Middle frontal gyrus (tissue), 1 donor: ENCODE results near the gene CPXM2.

ENCODE experiments used
- DNase-seq: peaks from one replicate; pipeline ENCODE4 v3.0.0-alpha.2; 2015; ENCODE audit warnings: low spot score; ENCODE audit errors: extremely low spot score

CPXM2 gene

DNA sequence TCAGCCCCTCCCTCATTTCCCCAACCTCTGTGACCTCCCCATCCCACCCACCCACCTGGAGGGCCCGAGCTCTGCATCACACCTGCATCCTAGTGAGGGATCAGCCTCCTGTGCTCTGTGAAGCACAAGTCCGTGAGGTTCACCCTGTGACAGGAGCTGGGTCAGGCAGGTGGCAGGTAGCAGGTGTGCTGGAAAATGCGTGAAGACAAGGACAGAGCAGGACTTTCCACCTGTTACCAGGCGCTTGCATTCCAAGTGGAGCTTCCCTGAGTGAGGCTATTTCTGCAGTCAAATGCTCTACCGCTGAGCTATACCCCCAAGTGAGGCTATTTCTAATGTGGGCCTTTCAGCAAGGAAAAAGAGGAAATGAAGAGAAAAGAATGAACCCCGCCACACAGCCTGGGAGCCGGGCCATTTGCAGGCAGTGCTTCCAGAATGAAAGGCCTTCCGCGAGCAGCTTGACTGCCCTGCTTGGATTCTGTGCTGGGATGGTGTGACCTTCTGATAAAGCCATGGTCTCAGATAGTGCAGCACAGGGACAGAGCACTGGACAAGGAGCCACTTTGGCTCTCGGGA lies 13.3 kb upstream of the CPXM2 start:
- no peak for DNase-seq

DNA sequence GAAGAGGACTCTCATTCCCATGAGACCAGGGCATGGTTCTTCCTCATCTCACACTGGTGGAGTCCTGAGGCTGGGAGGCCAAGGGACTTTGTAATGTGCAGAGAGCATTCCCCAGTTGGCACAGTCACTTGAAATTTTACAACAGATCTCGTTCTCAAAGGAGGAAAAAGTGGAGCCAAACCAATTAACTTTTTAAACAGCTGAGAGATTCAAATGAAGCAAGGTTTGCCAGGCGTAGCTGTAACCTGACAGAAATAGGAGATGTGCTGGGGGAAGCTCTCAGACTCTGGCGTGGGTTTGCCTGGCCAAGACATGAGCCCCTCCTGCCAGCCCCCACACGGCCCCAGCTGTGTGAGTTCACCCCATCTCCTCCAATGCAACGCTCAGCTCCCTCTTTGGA lies 12.0 kb upstream of the CPXM2 start:
- no peak for DNase-seq

DNA sequence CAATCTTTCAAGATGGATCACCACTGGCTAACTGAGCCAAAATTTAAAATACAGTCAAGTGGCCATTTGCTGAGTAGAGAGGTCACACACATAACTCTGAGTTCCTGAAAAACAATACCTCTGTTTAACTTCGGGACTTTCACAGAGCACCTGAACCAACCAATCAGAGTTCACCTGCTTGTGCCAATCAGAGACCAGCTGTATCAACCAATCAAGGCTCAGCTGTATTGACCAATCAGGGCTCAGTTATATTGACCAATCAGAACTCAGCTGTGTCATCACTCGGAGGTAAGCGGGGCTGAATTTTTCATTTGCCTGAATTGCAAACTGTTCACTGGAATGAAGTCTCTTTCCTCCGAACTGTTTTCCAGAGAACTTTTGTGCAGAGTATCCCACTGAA lies 10.0 kb upstream of the CPXM2 start:
- DNase-seq, result no peak

DNA sequence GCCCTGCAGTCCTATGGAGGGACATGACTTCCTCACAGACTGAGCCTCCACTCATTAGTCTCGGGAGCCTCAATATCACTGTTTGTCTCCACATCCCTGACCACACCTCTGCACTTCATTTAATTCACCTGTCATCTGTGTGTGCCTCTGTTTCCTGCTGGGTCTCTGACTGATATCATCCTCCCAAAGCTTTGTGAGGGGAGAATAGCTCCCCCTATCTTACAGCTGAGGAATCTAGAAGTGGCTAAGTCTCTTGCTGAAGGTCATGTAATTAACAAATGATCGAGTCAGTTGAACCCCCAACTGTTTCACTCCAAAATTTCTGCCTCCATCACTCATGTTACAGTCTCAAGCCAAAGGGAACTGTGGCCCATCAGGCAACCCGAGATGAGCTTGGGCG lies 5.5 kb upstream of the CPXM2 start:
- no peak for DNase-seq

DNA sequence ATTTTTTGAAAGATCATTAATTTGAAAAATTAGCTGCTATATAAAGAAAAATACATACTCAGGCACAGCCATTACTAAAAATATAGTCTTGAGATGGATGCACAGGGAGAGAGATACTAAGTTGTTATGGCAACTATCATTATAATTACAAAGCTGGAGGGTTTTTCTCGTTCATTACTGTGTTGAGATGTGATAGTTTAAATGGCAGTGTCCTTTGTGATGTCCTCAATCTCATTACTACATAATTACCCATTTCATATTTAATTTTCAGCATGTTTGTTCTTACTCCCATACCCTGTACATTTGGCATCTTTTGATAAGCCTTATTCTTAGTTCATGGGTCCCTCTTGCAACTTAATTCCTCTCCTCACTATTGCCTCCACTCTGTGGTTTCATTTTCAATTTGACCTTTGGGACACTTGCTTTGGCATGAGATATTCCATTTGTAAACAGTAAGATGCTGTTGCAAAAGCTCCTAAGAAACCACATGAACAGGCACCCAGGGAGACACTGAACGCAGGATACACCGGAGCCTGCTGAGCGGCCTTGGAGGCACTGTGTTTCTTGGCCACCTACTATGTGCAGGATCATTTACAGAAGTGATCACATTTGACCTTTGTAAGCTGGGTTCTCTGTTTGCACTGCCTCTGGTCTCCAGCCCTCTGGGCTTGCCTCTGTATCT lies 4.8 kb upstream of the CPXM2 start:
- DNase-seq, result no peak

DNA sequence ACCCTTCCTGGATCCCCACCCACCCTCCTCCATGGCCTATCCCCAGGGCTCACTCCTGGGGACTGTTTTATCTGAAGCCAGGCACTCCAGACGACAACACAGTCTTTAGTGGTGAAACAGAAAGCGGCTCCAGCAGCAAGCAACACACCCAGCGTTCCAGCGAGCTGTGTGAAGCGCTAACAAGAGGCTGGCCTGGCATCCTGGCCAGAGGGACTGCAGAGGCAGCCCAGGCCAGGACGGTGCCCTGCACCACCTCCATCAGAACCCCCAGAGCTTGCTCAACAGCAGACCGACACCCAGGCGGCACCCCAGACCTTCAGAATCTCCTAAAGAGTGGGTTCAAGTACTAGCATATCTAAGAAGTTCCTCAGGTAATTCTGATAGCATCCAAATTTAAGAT lies 2.0 kb upstream of the CPXM2 start:
- no peak for DNase-seq

DNA sequence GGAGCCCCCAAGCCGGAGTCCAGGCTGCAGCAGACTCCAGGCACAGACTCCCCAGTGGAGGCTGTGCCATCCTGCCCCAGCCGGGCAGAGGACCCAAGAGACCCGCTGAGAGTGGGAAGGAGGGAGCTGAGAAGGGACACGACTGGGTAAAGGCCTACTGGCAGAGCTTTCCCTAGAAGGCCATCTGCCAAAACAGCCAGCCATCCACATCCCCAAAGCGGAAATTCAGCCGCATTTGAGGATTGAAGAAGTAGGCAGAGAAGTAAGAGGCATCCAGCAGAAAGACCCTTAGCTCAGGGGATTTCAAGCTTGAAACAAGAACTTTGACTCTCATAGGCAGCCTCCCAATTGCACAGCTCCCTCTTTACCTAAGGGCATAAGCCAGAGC lies 857 bp downstream of the CPXM2 start:
- no peak for DNase-seq

DNA sequence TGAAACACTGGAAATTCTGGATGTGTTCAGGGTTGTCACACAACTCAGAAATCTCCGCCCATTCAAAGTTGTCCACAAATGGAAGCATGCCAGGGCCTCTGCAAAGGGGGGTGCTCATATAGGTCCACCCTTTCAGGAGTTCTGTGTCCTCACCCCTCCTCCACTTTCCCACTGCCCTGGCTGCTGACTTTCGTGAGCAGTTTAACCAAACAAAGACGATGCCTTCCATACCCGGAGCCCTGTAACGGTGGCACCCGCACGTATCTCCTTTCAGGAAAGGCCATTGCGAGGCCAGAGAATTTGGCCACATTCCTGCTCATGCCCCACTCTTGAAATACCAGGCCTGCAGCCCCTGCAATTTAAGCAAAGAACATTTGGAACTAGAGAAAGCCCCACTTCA lies 1.4 kb downstream of the CPXM2 start:
- DNase-seq, result no peak

DNA sequence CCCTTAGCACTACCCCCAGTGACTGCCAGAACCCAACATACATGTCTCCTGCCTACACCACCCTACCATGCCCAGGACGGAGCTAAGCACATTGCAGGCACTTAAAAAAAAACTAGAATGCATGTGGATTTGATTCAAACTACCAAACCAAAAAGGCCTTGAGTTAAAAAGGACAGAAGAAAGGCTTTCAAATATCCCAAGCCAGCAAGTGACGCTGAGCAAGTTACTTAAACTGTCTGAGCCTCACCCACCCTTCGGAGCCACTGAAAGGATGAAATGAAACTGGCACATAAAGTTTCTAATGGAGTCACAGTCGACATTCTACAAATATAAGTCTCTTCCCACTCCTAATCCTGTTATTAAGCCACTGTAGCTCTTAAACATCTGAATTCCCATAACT lies 1.8 kb downstream of the CPXM2 start:
- no peak for DNase-seq

DNA sequence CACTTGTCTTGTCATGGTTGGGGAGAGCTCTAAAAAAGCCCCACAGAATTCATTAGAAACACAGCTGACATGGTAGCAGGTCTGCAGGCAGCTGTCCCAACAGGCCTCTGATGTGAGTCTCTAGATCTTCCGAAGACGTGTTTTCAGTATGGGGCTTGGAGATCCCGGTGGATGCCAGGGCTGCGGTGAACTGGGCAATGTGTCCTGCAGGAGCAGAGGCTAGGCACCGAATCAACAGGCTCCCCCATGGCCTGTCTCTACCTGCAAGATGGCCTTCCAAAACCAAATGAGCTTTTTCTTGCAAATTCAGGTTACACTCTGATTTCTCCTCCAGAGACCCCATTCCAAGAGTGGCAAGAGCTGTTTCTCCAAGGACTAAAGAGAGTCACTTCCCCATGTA lies 2.9 kb downstream of the CPXM2 start:
- no peak for DNase-seq

DNA sequence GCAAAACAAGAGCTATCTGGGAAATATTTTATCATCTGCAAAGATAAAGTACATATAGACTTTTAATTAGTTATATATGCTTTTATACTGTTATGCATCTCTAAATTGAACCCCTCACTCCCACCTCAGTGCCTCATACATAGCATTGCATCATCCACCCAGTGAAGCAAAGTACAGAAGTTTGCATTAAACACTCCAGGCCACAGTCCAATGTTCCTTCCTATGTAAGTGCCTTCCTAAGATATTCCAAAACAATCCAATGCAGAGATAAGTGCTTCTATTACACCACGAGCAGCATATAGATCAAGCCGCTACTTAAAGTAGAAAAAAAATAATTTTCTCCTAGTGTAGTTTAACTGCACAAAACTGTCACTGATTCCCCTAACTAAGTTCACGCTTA lies 3.4 kb downstream of the CPXM2 start:
- no peak for DNase-seq

DNA sequence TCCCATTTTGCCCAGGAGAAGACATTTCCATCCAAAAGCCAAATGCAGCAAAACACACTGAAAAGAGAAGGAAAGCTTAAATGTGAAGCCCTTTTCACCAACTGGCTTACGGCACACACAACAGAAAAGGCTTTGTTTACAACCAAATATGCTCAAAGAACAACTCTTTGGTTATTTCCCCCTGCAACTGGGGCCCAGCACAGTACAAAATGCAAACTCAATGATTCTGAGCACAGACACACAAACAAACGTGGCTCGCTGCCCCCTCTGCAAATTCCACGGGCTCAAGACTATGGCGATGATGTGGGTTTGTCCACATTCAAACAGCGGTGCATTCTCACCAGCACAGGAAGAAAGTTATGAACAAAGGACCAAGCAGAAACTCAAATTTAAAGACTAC lies 5.3 kb downstream of the CPXM2 start:
- DNase-seq, result no peak

DNA sequence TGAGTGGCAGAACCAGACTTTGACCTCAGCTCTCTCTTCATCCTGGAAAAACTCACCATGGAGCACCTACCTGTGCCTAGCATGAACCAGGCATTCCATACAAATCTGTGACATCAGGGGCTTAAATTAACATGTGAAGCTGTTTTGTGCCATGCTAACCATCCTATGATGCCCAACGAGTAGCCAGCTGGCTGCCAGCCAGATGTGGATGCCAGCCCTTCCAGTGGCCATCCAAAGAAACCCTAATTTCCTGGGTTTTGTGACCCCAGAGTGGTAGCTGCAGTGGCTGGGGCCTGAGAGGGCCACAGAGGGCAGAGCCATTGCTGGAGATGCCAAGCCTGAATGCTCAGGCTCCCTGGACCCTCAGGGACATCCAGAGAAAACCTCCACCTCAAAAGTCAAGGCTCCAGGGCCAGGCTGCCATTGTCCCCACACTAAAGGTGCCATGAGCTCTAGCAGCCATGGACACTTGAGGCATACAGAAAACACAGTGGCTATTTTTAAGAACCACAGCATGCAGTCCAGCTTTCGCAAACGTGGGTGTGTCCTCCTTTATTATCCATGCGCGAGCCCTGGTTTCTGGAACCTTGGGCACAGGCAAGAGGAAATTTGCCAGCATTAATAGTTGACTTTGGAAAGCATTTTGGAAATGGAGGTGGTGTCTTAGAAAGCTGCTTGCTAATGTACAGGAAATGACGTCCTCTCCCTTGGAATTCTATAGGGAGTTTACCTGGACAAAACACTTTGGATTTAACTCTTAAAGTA lies 6.0 kb downstream of the CPXM2 start:
- no peak for DNase-seq

DNA sequence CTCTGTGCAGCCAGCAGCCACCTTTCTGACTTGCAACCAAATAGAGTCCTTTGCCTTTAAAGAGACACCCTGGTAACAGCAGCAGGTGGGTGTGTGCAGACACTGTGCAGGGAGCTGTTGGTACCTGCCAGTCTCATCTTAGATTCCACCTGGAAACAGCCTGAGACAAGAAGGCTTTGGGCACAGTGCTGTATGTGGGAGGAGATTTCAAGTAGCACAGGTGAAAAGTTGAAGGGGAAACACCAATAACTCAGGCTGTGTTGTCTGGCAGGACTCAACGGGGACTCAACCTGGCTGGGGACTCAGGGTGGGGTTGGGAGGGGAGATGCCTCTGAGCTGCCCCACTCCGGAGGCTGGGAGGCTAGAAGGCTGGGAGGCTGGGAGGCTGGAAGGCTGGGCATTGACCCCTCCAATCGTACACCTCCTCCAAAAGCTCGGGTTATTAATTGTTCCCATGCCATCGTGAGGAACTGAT lies 6.7 kb downstream of the CPXM2 start:
- DNase-seq, result no peak

DNA sequence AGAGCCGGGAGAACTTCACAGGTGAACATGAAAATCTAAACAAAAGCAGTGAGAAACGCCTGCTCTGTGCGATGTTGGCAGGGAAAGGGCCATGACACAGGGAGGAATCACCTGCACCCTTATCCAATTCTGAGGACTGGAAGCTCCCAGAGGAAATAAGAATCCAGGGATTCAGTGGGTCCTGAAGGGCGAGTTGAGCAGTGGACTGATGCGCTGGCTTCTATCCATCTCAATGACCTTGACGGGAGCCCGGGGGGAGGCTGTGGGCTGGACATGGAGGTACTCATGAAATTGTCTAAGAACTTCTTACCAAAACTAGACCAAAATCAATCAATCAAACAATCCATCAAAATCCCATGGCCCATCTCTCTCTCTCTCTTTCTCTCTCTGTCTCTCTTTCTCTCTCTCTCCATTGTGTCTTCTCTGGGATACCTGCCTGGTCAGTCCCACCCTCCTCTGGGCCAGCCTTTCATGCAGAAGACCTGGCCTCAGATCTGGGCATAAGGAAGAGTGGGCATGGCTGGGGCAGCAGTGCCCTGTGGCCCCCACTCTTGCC lies 7.2 kb downstream of the CPXM2 start:
- DNase-seq, result no peak

DNA sequence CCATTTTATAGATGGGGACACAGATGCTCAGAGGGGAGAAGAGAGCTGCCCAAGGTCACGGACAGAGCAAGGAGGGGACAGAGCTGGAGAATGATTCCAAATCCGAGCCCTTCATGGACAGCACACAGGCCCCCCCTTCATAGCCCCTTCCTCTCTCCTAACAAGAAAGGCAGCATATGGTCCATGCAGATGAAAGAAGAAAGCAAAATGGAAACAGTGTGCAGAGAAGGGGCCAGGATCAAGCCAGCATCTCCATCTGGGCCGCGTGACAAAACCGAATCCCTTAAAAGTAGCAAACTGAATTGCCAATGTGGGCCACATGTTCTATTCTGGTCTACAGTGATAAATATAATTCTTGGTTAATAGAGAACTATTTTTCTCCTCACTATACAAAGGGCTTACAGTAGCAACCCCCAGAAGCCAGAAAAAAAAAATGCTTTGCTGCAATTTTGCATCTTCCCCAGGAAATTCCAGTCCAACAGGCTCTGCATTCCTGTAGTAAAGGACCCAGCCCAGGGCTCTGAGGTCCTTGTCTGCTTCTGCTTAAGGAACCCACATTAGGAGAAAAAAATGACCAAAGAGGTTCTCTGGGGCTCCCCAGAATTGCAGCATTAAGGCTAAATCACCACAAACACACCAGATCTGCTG lies 7.8 kb downstream of the CPXM2 start:
- DNase-seq, result no peak

DNA sequence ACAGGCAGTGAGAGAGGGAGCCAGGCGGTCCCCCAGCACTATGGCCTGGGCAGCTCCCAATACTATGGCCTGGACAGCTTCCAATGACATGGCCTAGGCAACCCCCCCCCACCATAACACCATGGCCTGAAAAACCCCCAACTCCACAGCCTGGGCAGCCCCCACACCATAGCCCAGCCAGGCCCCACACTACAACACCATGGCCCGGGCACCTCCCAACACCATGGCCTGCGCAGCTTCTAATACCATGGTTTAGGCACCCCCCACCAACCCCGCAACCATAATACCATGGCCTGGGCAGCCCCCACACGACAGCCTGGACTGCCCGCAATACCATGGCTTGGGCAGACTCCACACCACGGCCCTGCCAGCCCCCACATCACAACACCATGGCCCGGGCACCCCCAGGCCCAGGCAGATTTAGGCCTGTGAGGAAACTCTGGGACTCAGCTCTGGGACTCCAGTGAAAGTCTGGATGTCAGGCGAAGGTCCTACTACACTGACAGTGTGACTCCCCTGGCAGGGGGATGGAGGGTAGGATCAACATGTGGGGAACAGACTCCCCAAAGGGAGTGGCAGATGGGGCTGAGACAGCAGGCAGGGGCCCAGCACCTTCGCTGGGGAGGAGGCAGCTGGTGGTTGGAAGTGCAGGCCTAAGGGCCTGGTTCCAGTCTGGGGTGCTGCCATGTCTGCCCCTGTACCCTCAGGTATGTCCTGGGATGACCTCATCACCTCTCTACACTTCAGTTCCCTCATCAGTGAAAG lies 8.7 kb downstream of the CPXM2 start:
- DNase-seq, result no peak

DNA sequence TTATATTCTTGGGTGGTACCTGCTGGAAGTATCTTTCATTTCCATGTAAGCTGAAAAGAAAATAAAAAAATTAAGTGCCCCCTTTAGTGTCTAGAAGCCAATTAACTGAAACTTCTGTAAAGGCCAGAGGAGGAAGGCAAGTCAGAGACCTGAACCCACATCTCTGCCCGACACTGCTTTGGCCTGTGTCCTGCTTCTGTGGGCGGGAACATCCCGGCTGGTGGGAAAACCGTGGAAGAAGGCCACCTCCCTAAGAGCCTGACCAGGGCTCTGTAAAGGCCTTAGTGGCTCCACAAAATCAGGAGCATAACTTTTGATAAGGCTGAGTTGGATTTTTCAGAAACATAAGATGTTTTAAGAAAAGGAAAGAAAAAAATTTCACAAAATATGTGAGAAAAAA lies 9.4 kb downstream of the CPXM2 start:
- DNase-seq, result no peak

DNA sequence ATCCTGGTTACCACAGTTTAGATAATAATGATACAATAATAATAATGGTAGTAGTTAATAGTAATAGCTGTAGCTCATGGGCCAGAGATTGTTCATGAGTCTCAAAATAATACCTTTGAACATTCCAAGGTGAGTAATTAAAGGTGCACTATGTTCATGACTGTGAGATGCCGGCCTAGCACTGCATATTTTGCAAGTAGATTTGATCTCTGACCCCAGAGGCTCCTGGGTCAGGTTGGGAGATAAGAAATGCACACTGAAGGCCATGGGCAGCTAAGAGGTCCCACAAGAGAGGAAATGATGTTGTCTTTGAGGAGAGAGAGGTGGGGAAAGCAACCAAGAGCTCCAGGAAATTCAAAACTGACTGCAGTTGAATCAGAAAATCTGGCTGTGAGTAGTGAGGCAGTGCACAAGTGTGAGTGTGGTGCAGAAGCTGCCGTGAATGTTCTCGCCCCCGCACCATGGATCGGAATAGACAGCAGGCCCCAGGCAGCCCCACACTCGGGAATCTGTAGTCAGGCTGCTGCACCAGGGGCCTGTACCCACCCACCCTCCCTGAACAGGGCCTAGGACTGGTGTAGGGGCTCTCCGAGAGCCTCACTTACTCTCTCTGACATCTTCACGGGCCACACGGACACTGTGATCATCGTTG lies 11.9 kb downstream of the CPXM2 start:
- DNase-seq, result no peak

DNA sequence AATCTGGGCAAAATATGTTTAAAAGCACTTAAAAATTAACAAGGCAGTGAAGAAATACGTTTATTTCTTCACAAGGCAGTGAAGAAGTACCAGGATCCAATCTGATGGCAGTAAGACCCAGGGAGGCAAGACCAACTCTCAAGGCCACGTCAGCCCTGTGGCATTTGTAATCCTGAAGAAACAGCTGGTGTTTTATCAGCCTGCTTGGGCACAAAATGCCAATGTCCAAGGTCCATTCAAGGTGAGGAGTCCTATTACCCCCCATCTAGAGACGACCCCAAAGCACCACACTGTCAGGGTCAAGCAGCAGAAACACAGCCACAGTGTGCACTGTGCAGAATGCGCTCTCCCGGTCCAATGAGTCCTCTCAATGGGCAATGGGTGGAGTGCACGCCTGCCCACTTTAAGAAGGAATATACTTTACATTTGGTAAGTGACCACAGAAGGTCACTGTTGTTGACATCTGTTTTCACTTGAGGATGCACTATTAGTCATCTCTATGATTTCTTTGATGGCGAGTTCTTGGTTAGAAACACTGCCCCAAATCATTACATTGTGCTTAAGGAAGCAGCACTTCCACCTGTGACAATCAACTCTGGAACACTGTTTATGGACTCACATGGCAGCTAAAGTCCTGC lies 12.8 kb downstream of the CPXM2 start:
- no peak for DNase-seq
